HG02943 (cell line): ENCODE measurements around the gene SMCO3.

Experiments used
- ATAC-seq: cut with Tn5 transposase; IDR thresholded peaks from one replicate; pipeline ENCODE4 v1.9.1; 2021; ENCODE audit warnings: mild to moderate bottlenecking, low read depth, moderate library complexity; ENCODE audit not compliant: unreplicated experiment

SMCO3 gene

DNA sequence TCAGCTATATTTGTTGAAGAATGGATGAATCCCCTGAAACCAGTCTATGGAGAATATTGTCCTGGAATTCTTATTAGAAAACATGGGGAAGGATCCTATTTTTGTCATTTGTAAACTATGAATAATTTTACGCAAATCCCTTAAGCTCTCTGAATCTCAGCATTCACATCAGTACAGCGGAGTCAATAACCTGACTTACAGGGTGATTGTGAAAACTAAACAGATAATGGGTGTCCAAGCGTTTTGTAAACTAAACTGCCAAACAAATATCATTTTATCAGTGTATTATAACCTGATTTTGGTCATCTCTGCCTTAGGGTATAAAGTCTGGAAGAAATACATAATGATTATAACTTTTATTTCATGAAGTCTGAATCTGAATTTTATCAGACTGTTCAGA is 19.4 kb upstream of the SMCO3 start:
- no peak for ATAC-seq

DNA sequence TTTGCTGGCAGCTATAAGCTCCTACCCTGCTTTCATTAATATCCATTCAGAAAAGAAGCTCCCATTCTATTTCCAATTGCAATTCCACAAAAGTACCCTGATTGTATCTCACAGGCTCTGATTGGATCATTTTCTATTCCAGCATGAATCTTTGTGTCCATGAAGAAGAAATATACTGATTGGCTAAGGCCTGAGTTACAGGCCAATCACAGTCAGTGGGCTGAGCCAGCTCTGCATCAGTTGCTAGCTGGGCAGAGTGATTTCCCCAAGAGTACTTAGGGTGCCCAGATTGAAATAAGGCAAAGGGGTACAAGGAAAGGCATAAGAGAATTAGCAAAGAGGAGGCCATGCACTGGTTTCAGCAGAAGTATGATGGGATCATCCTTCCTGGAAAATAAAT is 14.9 kb upstream of the SMCO3 start:
- ATAC-seq: no peak

DNA sequence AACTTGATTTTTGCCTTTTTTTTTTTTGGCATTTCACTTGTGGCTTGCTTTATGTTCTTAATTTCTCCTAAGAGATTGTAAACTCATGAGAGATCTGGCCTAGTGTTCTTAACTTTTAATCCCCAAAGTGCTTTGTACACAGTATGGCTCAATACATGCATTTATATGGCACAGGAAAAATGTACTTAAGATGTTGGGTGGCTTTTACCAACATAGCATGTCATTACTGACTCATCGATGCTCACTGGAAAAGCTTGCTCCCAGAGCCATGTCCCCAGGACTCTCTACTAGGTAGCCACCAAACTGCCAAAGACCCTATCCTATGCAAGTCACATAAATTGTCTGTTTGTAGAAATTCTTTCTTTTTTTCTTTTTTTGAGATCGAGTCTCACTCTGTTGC is 13.1 kb upstream of the SMCO3 start:
- no peak for ATAC-seq

DNA sequence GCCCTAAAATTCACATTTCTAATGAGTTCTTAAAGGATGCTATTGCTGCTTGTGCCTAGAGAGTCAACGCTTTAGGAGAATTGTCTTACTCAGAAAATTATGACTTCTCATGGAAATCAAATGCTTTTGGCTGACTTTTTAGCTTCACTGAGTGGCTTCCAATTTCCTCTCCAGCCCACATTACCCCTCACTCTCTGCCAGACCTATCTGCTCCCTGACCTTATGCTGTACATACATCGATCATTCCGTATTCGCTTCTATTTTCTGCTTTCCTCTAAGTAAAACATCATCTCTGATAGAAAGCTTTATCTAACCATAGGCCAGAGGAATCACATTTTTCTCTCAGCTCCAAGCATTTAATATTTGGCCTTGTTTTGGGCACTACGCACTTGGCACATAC is 12.5 kb upstream of the SMCO3 start:
- no peak for ATAC-seq

DNA sequence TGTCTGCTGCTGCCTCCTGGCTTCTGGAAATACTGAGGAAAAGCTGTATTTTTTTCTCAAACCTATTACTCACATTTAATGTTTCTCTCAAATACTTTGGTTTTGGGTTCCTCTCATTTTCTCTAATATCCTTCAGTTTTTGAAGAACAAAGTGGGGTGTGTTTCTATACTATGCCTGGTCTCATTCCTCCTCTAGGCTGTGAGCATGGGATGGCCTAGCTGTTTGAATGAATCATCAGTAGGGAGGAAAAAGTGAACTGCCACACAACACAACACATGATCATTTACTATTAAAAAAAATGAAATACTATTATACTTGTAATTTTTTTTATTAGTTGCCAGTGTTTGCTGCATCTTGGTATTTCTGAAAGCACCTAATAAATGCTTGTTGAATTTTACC is 11.3 kb upstream of the SMCO3 start:
- ATAC-seq: no peak

DNA sequence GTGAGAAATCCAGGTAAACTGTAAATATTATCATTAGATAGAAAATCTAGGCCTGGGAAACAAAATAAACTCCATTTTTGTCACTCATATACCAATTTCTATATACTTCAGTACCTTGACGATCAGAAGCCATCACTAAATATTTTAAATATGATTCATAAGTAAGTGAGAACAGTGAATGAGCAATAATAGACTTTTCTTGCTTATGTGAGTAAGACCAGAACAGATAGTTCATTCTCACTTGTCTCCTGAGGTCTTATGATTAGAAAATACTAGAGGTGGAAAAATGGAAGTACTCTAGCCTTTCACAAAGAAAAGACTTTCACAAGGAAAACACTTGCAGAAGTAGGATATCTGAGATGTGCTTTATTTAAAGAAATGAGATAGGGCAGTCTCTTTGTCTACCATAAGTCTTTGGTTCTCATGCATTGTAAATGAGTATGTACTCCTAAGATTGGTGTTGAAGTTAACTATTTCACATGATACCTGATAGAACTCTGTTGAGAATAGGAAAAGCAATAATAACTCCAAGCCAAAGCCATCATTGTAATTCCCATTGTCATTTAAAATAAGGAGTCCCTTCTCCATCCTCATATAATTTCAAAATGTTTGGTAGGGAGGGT is 10.1 kb upstream of the SMCO3 start:
- ATAC-seq: no peak

DNA sequence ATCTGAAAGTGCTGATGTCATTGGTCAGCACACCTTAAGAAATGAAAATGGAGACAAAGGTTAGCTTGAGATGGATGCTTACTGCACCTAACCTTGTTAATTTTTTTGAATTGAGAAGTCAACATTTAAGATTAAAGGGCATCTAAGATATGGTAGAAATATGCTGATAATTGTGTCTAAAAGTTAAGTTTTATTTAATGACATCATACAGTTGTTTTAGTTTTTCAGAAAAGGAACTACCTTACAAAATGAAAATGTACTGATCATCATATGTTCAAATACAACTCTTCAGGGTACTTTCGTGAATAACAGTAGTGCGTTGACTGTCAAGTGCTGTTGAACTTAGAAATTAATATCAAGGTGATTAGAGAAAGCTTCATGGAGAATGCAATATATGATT is 2.5 kb downstream of the SMCO3 start:
- ATAC-seq: no peak

DNA sequence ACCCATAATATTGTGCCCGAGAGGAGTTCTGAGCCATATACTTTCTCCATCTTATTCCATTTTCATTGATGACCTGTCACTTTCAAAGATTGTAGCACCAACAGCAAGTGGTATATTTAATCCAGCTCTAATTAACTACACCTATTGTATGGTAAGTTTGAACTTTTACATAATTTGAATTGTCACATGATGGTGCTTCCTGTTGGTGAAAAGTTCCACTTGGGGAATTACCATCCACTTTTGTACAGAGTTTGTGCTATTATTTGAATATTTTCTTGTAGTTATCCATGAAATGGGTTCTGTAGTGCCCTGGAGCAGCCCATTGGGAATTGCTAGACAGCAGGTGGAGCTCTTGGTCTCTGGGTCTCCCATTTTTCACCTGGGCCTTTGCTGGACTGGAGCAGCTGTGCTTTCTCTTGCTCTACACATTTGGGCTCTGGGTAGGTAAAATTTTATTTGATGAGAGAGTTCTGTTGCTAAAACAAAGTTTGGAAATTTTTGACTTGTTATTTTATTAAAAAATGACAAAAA is 3.0 kb downstream of the SMCO3 start:
- no peak for ATAC-seq

DNA sequence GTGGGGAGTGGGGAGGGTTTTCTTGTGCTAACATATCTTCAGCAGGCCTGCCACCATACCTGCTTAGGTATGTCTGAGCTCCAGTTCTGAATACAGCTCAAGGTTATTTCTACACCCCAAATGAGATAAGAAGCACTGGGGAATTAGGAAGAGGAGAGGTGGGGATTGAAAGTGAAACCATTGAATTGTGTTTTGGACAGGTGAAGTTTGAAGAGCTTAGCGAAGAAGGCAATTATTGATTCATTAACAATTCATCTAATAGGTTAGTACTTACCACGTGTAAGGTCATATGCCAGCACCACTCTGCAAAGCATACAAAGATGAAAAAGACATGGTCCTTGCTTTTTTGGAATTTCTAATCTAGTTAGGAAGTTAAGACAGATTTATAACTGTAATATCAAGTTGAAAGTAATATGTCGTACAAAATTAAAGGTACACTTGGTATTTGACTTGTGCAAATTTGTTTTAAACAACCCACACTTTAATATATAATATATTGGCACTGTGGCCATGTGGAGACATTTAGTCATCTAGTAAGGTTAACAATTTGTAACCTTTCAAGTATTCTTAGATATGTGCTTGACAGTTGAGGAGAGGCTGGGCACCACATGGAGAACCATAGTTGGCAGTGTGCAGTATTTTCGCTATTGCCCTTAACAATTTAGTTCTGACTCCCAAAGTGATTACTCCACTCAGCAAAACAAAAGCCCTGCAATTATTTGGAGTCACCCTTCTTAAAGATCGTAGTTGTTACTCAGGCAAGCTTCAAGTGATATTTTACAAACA is 3.6 kb downstream of the SMCO3 start:
- no peak for ATAC-seq

DNA sequence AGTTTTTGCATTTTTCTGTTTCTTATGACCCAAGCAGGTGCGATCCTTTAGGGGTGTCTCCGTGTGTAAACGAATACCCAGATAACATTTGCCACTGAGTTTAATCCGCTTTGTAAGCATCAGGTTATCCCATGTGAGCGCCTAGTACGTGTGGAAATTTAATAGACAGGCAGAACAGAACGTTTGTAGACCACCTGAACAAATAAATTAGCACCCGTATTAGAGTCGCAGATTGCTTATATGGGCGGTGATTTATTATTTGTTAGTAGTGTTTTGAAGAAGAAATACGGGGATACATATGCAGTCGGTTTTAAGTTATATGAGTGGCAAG is 10.2 kb downstream of the SMCO3 start:
- peak; percentile 20 for ATAC-seq

DNA sequence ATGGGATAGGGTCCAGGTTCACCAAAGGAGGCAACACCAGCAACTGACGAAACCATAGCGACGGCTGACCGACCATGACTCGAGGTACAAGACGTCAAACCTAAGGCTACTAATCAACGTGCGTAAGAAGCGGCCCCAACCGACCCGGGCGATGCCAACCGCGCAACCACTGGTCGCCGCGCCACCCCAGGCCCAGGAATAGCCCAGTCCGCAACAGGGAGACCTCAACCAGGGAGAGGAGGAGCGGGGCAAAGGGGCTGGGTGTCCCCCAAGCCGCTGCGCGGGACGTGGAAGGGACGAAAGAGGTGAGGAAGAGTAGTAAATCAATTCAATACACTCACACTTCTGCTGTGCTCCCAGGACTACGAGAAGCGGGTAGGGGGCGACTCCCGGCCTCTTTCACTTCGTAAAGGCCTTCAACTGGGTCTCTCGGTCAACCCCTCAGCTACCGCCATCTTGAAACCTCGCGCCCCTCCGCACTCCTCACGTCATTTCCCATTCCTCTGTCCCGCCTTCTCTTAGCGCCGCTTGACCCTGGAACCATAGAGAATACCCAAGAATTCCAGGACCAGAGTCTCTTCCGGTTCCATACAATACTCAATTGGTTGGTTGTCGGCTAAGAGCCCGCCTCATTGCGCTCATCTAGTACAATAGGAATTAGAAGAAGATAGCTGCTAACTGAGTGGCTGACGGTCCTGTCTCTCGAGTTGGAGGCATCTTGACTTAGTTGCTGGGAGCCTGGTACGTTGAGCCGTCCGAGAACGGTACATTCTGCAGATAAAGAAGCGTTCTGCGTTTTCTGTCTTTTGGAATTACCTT is 10.8 kb downstream of the SMCO3 start, which contains the start of the genes C12orf60 and WBP11:
Gene C12orf60 (plus strand): TSS at position 660 of the 819 bp plus-strand sequence. CDS start 19,266 bp downstream, outside the sequence.
Gene WBP11 (minus strand): TSS at position 468 of the 819 bp plus-strand sequence. CDS start 2,095 bp downstream, outside the sequence.
- peak; percentile 99 for ATAC-seq

DNA sequence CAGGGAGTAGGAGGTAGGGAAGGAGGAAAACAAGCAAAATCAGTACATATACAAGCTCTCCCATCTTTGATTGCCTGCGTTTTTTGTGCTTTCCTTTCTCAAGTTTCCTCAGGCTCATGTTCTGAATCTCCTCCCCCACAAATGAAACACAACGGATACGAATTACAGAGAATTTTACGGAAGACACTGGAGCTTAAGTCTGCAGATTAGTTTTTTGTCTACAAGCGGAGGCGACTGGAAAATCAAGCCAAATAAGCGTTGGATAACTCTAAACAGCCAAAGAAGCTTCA is 11.3 kb downstream of the SMCO3 start:
- no peak for ATAC-seq

DNA sequence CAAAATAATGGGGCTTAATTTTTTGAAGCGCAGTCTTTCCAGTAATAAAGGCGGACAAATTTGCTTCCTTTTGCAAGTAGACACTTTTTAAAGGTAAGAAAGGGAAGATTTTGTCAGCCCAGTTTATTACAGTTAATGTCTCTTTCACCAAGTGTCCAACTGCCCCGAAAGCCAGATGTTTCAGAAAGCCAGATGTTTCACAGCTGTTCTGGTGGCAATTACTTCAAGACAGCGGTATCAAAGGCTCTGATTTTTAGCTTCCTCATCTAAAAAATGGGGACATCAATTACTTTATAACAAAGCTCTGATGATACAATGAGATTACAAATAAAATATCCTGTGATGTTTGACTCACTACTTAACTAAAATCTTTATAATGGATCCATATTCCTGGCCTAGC is 11.7 kb downstream of the SMCO3 start:
- no peak for ATAC-seq

DNA sequence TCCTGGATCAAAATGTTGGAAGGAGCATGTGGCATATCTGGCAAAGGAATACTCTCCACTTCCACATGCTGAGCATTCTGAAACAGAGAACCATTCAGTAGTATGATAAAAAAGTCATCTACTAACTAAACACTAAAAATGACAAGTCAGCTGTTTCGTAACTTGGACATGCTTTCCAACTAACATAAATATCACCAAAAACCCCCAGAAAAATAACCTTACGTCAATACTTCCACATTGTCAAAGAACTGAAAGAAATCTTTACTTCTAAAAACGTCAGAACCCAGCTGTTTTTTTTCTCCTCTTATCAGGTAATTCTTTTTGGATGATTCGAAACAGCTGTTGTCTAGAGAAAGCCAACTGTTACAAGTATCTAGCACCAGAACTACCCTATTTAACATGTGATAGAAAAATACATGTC is 18.9 kb downstream of the SMCO3 start:
- ATAC-seq: no peak

DNA sequence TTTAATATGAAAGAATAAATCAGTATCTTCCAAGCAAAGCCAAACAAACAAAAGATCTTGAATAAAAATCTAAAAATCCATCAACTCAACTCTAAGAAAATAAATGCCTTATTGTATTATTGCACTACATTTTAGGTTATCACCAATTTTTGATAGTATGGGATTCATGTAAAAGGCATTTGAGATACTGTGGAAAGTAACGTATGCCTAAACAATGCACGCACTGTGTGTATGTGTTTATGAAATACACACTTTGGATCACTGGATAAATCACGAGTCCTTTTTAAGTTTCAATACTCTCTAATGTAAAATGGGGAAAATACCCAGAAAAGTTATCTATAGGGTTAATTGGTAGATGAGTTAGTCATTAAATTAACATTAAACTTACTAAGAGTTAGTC is 28.4 kb downstream of the SMCO3 start:
- no peak for ATAC-seq

DNA sequence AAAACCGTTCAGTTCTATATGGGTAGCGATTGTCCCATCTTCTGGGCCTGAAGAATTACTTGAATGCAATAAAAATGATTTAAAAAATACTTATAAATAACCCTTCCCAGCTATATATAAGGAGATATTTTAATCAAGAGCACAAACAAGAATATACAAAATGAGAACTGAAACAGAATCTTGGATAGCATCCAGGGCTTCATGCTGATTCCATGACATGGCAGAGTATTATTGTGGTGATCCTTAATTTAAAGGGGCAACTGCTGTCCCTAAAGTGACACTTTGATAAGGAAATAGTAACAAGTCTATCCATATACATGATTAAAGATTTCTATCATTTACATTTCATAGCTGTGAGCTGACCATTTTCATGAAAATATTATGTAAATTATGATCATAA is 29.5 kb downstream of the SMCO3 start:
- no peak for ATAC-seq

DNA sequence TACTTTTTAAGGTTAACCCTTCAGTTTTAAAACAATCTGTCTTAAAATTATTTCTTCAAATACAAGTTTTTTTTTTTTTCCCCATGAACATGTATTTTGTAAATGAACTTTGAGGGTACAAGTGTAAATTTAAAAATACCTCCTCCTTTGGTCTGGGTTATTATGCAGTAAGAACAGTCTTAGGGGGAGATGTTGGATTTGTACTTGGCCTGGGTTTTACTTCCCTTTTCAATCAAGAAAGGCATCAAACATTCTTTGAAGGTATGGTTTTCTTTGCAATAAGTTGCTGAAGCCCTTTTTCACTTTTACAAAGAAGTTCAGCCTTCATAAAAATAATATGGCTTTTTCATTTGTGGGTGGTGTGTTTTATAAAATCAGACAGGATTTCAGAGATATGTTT is 31.2 kb downstream of the SMCO3 start:
- no peak for ATAC-seq

DNA sequence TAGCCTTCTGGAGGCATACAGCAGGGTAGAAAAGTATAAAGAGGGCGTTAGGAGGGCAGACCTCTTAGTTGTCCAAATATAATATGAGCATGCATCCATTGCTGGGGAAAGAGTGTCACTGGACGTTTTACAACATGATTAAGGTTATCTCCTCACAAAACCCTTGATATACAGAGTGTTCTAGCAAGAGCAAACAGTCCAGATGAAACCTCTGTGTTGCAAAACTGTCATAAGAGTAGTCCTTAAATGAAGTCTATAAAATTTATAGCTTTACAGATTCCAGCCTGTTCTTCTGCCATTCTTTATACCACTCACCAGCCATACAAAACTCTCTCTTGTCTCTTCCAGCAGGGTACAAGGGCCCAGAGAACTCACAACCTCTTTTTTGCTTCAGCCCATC is 32.4 kb downstream of the SMCO3 start:
- ATAC-seq: no peak

DNA sequence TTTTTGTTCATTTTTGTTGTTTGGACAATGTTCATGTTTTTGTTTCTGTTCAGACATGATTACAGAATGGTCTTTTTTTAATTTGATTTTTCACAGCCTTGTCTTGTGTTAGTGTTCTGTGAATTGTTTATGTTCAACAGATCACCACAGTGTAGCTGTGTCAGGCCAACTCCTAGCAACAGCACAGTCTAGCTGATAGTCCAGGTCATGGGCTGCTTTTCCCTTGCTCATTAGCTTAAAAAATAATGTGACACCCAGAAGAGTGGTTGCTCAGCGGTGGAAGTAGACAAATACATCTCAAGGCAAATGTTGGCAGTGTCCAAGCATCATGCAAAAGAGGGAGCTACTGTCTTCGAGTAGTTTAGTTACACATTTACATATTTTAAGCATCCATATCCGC is 33.1 kb downstream of the SMCO3 start:
- ATAC-seq: no peak

DNA sequence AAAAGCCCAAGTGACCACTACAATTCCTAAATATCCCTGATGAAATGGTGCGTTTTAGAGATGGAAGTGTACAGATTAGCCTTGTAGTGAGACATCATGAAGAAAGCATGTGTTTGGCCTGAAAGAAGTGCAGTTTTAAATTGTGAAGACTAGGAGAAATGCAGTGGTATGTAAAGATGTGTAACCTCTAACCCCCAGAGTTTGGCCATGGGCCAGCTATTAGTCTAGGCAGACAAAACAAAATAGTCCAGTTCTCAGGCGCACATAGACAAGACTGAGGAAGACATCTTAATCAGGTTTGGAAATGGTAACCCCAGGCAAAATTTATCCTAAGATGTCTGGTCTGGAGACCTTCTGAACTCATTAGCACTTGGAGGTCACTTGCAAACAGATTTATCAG is 34.1 kb downstream of the SMCO3 start:
- ATAC-seq: no peak

DNA sequence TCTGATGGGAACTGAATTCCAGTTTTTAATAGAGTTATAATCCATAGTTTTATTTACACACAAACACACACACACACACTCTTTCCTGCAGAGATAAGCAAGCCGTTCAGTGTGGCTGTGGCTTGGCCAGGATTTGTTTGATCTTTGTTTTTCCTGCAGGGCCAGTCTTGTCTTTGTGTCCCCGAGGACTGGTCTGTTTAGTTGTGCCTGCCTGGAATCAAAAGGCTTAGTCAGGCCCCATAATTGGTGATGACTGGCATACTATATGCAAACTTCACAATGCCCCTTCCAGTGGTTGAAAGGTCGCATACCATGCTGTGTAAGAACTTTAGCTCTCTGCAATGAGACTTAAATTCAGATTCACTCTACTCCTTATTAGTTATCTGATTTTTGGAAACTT is 36.7 kb downstream of the SMCO3 start:
- ATAC-seq: no peak
